Inflammatory macrophage treated with lipopolysaccharide for 1 hour (primary cell): Measurements from ENCODE around the gene SFR1.
"Not testable (repeated sequence)": the region's sequence is repeated elsewhere in the genome, so short reads cannot be mapped to it uniquely, and the experiment has no call there.

Experiments used
- DNase-seq, 2 donors: peaks; one replicate each; pipeline ENCODE4 v3.0.0-alpha.2; 2020 to 2022

SFR1 gene

DNA sequence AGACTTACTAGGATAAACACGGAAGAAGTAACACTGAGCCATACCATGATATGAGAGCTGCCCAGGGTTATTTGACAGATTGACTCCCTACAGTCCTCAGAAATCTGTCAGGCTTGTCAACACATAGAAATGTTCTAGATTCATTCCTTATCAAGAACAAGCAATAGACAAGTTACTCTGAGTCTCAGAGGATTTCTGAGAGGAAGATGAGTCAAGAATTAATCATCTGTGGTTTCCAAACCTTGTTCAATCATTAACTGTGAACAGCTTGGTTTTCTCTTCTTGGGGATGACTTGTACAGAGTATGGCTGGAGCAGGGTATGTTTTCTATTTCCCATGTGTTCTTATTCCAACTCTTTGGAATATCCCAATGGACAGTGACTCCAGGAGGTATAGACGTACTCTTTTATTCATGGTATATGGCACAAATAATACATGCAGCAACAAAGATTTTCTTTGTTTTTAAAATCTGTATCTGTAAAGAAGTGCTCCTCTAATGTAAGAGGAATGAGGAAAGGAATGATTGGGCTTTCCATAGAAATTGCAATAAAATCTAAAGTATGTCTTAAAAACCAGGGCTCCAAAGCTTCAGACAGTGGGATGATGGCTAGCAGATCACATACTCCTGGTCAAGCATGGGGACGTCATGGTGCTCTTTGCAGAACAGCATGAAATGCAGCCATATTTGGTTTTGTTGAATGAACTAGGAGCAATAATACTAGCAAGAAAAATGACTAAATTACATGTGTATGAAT lies 11.9 kb upstream of the SFR1 start:
- peak; percentile 42 to 56 for DNase-seq

DNA sequence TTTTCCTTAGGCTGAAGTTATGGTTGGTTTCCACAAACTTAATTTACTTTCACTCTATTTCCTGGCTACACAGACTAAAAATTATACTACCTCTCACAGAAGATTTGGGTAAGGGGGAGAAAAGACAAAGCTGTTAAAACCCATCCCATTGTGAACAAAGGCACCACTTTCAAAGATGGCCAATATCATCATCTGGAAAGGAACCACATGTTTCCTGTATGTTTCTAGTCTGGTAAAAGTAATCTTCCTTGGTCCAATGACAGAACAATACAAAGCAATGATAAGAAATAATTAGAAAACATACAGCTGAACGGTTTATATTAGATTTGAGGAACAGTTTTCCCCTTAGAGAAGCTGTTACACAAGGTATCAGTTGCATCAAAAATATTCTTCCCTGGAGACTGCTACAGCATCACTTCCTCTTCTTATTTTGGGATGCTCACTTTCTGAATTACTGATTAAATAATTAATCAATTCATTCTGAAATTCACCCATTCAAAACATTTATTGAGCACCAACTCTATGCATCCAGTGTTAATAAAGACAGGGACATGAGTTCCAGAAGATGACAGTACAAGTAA lies 8.5 kb upstream of the SFR1 start:
- DNase-seq: peak; percentile 36 to 57

DNA sequence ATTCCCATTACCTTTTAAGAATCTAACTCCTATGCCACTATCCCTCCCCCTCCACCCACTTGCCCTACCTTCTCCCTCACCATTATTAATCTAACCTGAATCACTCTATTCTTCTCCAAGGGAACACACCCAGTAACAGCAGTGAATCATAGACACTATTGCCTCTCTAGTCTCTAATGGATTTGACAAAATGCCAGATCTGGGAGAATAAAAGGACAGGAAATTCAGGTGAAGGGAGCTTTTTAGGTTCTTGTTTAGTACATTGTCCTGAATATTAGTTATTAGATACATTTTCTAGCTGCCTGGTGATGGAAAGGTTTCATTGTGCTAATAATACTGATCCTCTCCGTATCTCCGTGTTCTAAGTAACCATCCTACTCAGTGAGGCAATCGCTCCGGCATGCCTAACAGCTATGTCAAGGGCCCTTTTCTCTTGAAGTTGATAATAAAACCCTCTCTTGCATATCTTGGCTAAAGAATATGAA lies 4.1 kb upstream of the SFR1 start:
- no peak for DNase-seq

DNA sequence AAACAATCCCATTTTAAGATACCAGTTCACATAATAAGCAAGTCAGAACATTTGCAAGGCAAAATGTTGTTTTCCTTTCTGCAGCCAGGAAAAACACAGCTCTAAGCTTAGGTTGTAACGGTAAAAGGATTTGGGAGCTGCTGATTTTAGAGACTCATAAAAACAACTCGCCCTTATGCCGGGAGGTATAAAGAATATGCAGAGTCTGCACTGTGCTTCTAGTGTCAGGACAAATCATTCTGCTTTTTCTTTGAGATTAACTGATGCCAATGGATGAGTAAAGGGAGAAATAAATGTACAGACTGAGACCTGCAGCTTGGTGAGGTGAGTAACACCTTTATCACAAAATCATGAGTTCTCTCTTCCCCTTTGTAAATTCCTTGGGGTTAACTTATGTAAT lies 2.0 kb upstream of the SFR1 start:
- peak in 1 of 2 donors; percentile 28 for DNase-seq

DNA sequence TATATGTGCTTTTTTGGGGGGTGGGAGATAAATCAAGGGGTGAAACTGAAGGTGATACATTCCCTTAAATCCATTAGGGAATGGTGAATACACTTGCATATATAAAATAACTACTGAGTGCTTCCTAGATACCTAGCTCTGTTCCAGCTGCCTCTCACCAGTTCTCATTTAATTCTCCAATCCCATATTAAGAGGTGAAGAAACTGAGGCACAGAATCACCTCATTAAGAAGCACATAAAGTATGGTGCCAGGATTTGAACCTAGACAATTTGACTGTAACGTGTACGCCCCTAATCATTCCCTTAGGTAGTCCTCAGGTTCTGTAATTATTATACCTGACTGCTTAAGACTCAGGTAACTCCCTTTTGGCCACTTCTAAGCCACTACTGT lies 1.5 kb upstream of the SFR1 start:
- DNase-seq: no peak

DNA sequence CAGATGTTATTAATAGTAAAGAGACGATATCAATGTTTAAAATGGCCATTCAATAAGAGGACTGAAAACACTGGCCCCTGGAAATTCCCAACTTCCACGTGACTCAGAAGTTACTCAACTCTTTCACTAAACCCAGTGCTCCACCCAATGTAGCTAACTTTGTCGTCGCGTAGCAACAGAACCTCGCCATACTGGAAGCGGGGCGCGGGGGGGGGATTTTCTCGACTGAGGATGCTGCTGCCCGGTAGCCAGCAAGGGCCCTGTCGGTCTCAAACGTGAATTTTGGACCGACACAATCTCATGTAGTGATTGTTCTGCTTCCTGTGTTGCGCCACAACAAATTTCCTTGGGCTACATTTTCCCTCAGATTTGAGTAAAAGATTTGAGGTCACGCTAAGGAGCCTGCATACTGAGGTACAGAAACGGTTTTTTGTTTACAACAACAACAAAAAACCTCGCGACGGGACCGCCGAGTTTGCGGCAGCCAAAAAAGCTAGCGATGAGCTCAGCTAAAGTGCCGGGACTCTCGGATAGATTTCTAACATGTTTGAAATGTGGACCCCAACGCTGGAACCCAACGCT lies 977 bp upstream of the SFR1 start:
- DNase-seq: peak; percentile 97 to 99

DNA sequence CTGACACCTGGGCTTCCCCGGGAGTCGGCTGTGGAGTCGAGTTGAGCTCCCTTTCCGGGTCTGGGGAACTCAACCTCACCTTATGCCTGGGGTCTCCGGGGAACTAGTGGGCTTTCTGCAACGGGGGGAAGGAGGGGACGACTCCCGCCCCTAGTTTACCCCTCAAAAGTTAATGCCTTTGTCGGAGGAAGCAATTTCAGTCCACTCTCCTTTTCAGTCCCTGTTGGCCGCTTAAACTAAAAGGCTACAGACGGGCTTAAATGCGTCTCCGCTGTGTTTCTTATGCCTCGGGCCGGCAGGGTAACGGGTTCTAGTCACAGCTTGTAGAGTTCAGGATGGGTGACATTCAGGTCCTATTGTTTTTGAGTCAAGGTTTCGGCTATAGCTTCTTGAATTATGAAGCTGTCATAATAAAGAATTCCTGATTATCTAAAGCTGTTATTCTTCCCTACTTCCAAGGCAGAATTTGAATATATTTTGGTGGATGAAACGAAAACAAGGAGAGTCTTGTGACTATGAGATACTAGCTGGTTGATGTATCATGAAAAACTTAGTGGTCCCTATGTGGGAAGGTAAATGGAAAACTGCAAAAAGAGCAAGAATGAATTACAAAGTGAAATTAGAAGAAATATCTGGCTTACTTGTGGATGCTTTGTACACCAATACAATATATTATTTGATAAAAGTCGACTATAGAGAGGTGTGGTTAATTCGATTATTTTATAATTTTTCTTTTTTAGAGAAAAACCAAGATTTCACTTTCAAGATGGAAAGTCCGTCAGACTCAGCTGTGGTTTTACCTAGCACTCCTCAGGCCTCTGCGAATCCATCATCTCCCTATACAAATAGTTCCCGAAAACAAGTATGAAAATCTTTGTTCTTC lies 495 bp downstream of the SFR1 start:
- peak in 1 of 2 donors; percentile 23 for DNase-seq

DNA sequence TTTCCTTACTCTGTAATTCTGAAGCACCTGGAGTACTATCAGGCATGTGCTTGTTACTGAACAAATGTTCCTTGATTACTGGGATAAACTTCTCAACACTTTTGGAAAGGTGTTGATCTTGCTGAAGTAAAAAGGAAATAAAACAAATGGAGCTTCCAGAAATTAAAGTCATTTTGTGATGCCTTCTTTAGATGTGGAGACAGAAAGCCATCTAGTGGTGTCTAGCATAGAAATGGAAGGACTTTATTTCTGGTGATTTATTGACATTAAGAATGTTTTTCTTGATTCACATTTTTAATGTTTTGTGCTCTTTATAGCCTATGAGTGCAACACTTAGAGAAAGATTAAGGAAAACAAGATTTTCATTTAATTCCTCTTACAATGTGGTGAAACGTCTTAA lies 1.4 kb downstream of the SFR1 start:
- peak in 1 of 2 donors; percentile 21 for DNase-seq

DNA sequence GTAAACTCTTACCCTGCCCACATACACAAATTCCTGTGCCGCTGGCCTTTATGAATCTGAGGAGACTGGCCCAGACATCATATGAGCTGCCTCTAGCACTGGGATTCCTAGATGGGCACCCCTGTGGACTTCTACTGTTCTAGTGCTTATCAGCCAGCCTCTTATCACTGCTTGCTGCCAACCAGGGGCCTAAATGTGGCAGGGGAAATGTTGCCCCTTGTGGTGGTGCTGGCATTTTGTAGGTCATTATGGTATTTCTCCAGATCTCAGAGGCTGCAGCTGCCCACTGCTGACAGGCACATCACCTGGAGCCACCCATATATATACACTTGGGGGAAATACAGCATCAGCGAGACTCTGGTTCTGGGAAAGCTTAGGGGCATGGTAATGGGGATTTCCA lies 5.4 kb downstream of the SFR1 start:
- no peak for DNase-seq

DNA sequence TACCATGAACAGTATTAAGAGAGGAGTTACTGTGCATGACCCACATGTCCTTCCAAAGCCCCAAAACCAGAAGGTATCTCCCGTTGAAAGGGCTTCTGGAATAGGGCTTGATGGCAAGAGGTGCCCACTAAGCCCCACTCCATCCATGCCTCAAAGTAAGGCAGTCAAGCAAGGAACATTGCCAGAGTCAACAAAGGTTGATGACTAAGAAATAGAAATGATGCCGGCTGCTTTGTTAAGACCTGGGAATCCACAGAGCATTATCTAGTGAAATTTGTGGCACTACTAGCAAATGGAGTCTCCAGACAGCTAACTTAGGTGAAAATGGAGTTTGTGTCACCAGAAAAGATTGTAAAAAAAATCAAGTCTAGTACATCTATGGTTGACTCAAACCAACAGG lies 6.2 kb downstream of the SFR1 start:
- no peak for DNase-seq

DNA sequence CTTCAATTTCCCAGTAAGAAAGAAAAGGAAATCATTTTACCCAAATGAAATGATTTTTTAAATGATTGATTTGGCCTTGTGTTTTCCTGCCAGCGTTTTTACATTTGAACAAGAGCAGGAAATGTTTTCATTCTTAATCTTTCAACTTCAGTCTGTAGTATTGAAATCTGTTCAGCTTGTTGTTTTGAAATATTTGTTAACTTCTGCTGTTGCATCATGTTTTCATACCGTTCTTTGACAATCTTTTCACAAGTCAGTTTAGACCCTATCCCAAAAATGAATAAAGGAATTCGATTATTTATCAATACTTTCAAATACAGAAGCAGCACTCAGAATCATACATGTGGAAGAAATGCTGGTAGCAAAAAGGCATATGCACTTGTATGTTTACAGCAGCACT lies 8.1 kb downstream of the SFR1 start:
- DNase-seq: no peak

DNA sequence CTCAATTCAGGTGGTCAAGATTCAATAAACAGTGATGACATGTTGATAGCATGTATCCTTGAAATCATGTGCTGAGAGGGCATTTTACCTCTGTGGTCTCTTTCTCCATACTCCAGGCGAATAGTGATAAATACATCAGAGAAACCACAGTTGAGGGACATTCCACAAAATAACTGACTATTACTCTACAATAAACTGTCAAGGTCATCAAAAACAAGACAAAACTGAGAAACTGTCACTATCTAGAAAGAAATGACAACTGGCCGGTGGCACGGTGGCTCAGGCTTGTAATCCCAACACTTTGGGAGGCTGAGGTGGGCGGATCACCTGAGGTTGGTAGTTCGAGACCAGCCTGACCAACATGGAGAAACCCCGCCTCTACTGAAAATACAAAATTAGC lies 16.2 kb downstream of the SFR1 start:
- DNase-seq: no peak

DNA sequence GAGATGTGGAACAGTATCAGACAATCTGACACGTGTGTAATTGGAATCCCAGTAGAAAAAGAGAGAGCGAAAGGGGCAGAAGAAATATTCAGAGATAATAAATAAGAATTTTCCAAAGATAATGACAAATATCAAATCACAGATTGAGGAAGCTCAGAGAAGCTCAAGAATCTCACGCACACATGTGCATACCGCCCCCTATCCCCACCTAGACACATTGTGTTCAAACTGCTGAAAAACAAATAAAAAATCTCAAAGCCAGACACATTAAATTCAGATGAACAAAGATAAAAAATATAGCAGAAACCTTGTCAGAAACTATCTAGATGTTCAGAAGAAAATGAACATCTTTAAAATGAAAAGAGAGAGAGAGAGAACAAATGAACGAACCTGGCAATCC lies 17.2 kb downstream of the SFR1 start:
- DNase-seq: peak in 1 of 2 donors; percentile 13

DNA sequence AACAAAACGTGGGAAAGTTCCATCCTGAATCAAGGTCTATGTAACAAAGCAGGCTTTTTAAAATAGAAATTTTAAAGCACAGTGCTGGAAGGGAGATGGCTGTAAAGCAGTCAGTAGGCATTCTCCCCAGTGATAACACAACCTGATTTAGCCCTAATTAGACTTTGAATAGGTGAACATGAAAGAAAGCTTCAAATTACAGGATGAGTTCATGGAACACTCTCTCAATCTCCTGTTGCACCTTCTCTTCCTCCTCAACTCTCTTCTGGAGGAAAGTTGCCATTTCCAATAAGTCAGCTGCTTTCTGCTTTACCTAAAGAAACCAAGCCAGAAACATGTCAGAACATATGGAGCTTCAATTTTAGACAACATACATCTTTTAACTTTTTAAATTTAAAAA lies 20.1 kb downstream of the SFR1 start:
- DNase-seq: no peak

DNA sequence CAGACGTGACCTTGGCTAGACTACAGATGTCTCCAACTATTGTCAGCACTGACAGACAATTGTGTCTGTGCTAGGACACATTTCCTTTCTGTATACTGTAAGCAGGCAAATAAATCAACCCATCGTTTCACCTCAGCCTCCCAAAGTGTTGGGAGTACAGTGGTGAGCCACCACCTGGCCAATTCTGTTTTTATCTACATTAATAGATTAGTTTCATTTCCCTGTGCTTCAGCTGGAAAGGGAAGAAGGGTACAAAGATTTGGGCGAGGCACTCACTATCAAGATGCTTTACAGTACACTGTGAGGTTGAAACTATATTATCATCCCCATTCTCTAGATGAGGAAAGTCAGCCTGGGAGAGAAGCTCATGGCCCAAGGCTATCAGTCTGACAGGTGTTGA lies 21.9 kb downstream of the SFR1 start:
- DNase-seq: no peak

DNA sequence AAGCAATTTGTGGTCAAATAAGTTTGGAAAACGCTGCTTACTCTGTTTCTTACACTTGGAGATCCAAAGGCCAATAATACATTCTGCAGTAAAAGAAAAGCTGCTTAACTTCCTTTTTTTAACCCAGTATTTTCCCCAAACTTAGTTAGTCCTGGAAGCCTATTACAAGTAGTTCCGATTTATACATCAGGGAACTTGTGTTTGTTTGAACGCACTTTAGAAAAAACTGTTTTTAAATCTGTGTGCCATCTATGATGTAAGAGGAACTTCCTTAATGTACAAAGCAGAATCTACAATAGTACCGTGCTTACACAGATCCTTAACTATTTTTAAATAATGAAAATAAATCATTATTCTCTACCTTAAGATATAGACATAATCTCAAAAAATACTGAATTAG lies 23.0 kb downstream of the SFR1 start:
- peak; percentile 61 to 74 for DNase-seq

DNA sequence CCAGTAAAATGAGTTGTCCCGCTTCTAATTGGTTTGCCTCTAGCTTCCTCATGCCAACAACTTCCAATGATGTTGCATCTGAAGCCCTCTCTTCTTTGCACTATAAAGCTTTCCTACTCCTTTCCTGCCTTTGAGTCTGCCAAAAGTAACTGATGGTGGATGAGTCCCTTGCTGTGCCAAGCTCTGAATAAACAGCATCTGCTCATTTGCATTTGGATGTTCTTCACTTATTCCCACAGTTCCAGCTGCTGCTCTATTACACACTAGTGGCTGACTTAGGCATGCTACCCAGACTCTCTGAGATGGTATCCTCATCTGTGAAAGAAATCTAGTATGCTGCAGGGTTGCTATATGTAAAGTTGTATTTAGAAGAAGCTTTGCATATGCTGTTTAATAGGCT lies 24.9 kb downstream of the SFR1 start:
- no peak for DNase-seq

DNA sequence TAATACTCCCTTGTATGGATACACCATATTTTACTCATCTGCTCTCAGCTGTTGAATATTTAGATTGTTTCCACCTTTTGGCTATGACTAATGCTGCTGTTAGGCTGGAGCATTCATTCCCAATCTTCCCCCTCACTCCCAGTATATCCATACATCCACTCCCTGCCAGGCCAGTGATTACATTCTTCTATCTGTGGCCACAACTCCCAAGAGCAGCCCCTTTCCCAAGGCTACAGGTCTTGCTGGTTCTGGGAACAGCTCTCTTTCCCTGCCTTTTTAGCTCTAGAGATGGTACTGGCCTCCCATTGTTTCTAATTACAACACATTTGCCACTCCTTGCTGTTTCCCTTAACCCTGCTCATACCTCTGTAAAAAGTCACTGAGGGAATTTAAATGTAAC lies 28.2 kb downstream of the SFR1 start:
- DNase-seq: no peak

DNA sequence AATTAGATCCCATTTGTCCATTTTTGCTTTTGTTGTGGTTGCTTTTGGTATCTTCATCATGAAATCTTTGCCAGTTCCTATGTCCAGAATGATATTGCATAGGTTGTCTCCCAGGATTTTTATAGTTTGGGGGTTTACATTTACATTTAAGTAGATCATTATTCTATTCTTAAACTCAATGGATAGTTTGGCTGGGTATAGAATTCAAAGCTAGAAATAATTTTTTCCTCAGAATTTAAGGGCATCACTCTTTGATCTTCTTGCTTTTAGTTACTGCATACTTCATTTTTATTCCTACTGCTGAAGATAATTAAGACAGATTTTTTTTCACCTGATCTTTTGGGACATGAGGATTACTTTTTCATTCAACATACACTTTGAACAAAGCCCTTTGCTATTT lies 29.8 kb downstream of the SFR1 start:
- DNase-seq: no peak

DNA sequence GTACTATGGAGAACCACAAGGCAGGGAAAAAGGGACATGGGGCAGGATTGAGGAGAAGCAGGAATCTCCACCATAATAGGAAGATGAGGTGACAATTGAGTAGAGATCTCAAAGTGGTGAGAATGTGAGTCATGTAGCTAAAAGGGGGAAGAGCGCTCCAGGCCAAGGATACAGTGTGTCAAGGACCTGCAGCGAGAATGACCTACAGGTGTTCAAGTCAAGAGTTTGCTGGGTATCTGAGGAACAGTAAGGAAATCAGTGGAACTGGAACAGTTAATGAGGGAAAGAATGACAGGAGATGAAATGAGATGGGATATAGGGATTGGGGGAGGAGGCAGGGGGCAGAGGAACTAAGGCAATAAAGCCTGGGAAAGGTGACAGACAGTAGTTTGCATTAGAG lies 33.6 kb downstream of the SFR1 start:
- no peak for DNase-seq

DNA sequence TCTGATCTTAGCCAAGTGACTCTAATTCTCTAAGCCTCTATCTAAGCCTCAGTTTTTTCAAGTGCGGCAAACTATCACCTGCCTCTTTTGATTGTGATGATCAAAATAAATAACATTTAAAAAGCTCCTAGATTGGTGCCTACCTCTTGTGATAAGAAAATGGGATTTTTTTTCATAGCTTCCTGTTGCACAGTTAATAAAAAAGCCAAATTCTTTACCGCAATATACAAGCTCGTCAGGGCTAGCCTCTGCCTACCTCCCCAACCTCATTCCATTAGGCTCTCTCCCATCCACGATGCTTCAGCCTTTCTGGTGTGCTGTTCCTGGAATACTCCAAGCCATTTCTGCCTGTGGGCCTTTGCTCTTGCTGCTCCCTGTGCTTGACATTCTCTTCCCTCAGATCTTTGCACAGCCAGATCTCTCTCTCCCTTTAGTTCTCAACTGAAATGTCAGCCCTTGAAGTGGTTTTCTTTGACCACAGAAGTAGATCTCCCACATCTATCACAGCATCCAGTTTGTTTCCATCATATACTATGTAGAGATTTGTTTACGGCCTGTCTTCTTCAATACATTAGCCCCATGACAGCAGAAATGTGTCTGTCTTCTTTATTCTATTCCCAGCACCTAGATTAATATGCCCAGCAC lies 48.8 kb downstream of the SFR1 start:
- no peak for DNase-seq

DNA sequence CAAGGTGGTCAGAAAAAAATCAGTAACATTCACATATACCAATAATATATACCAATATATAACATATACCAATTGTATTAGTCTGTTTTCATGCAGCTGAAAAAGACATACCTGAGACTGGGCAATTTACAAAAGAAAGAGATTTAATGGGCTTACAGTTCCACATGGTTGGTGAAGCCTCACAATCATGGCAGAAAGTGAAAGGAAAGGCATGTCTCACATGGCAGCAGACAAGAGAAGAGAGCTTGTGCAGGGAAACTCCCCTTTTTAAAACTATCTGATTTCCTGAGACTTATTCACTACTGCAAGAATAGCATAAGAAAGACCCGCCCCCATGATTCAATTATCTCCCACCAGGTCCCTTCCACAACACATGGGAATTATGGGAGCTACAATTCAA lies 52.2 kb downstream of the SFR1 start:
- DNase-seq: not testable (repeated sequence)
